GM18508 (cell line): ENCODE data around the gene EARS2.
"Not testable (repeated sequence)": the region's sequence is repeated elsewhere in the genome, so short reads cannot be mapped to it uniquely, and the experiment has no call there.

Experiments used
- ATAC-seq: cut with Tn5 transposase; IDR thresholded peaks from one replicate; pipeline ENCODE4 v1.9.1; 2021; ENCODE audit warnings: moderate number of reproducible peaks; ENCODE audit not compliant: insufficient read depth, unreplicated experiment

EARS2 gene

GRCh38 chr16:23570992-23571632 lies 14.0 kb upstream of the EARS2 start:
- no peak for ATAC-seq

- no peak for ATAC-seq
Measured at GRCh38 chr16:23567602-23568001, 10.5 kb upstream of the EARS2 start.

GRCh38 chr16:23566724-23567123 lies 9.6 kb upstream of the EARS2 start:
- no peak for ATAC-seq

GRCh38 chr16:23564575-23565363 lies 7.6 kb upstream of the EARS2 start:
- ATAC-seq, result no peak

- no peak for ATAC-seq
Measured at GRCh38 chr16:23563186-23563585, 6.0 kb upstream of the EARS2 start.

GRCh38 chr16:23562505-23562904 lies 5.4 kb upstream of the EARS2 start:
- no peak for ATAC-seq

GRCh38 chr16:23561586-23561985 lies 4.4 kb upstream of the EARS2 start:
- no peak for ATAC-seq

GRCh38 chr16:23557779-23558702 lies 891 bp upstream of the EARS2 start:
- ATAC-seq, result no peak

- no peak for ATAC-seq
Measured at GRCh38 chr16:23554536-23554935, 2.6 kb downstream of the EARS2 start.

GRCh38 chr16:23552161-23552560 lies 5.0 kb downstream of the EARS2 start:
- ATAC-seq, result no peak

GRCh38 chr16:23549938-23550337 lies 7.2 kb downstream of the EARS2 start:
- no peak for ATAC-seq

GRCh38 chr16:23544436-23544835 lies 12.7 kb downstream of the EARS2 start:
- ATAC-seq, result no peak

- not testable (repeated sequence) for ATAC-seq
Measured at GRCh38 chr16:23540817-23541178, 16.4 kb downstream of the EARS2 start.

- ATAC-seq, result no peak
Measured at GRCh38 chr16:23539984-23540816, 16.9 kb downstream of the EARS2 start.

GRCh38 chr16:23538919-23539278 lies 18.3 kb downstream of the EARS2 start:
- ATAC-seq, result no peak

GRCh38 chr16:23537390-23537789 lies 19.8 kb downstream of the EARS2 start:
- no peak for ATAC-seq

GRCh38 chr16:23535901-23536300 lies 21.2 kb downstream of the EARS2 start:
- no peak for ATAC-seq

GRCh38 chr16:23534868-23535860 lies 22.0 kb downstream of the EARS2 start:
- no peak for ATAC-seq

GRCh38 chr16:23532448-23532847 lies 24.7 kb downstream of the EARS2 start:
- no peak for ATAC-seq
